PC-3 (cell line): ENCODE results near the gene POLL. TPM values are rescaled to one million over a fixed set of nuclear protein-coding genes. Genes with fewer than 3 reads are reported as not detected.

Source experiments
- ATAC-seq: fragments of 200-7000 bp; cut with Tn5 transposase; 2 replicates; pipeline ENCODE4 v1.9.1; 2020; ENCODE audit warnings: mild to moderate bottlenecking, moderate library complexity
- BruUV-seq: library from RNA; stranded (reverse); fragments of 400-500 nt; replicated peaks from 2 replicates; lab custom pipeline; 2021; lab: Mats Ljungman, UMichigan
- CTCF ChIA-PET: fragments of 300-600 bp; sonication (Branson Sonifier 250); formaldehyde crosslinking; loops from one replicate; lab custom pipeline; 2022; ENCODE audit warnings: antibody characterized with exemption; lab: Charles Lee
- POLR2A ChIA-PET: fragments of 300-600 bp; sonication (Branson Sonifier 250); formaldehyde crosslinking; loops from one replicate; lab custom pipeline; 2022; ENCODE audit warnings: antibody characterized with exemption; ENCODE audit not compliant: unreplicated experiment; lab: Charles Lee
- DNase-seq: peaks from one replicate; pipeline ENCODE4 v3.0.0-alpha.2; 2015
- H2AFZ ChIP-seq: fragments of 300-600 bp; sonication (generic); 2 replicates; pipeline ENCODE4 v1.6.0; 2016; ENCODE audit warnings: antibody characterized with exemption, low read length
- H3F3A ChIP-seq: fragments of 300-600 bp; sonication (generic); one replicate; pipeline ENCODE4 v1.6.0; 2017; ENCODE audit warnings: antibody characterized with exemption, low read length, control low read depth, mild to moderate bottlenecking; ENCODE audit not compliant: unreplicated experiment
- H3K27ac ChIP-seq: fragments of 300-600 bp; sonication (generic); 2 replicates; pipeline ENCODE4 v1.5.1; 2016; ENCODE audit warnings: mild to moderate bottlenecking, low read length
- H3K27me3 ChIP-seq: fragments of 300-600 bp; sonication (generic); 2 replicates; pipeline ENCODE4 v1.6.1; 2016; ENCODE audit warnings: low read length, mixed read lengths
- H3K36me3 ChIP-seq: fragments of 300-600 bp; sonication (generic); 2 replicates; pipeline ENCODE4 v1.6.1; 2016; ENCODE audit warnings: low read depth, mixed run types, low read length, mixed read lengths
- H3K4me1 ChIP-seq: fragments of 300-600 bp; sonication (generic); 2 replicates; pipeline ENCODE4 v1.5.1; 2016; ENCODE audit warnings: low read length; ENCODE audit not compliant: insufficient read depth
- H3K4me2 ChIP-seq: fragments of 300-600 bp; sonication (generic); 2 replicates; pipeline ENCODE4 v1.6.0; 2016; ENCODE audit warnings: low read length
- H3K4me3 ChIP-seq: fragments of 300-600 bp; sonication (generic); 2 replicates; pipeline ENCODE4 v1.5.1; 2016; ENCODE audit warnings: mild to moderate bottlenecking, low read length, mixed read lengths
- H3K79me2 ChIP-seq: fragments of 300-600 bp; sonication (generic); 2 replicates; pipeline ENCODE4 v1.6.1; 2017; ENCODE audit warnings: low read length, mixed read lengths
- H3K9ac ChIP-seq: fragments of 300-600 bp; sonication (generic); 2 replicates; pipeline ENCODE4 v1.6.0; 2016; ENCODE audit warnings: mild to moderate bottlenecking, low read length
- H3K9me2 ChIP-seq: fragments of 300-600 bp; sonication (generic); replicated peaks from 2 replicates; pipeline ENCODE4 v1.6.1; 2016; ENCODE audit warnings: mixed run types, low read length, mixed read lengths
- H3K9me3 ChIP-seq: fragments of 300-600 bp; sonication (generic); 2 replicates; pipeline ENCODE4 v1.6.1; 2016; ENCODE audit warnings: low read length, mixed read lengths
- H4K20me1 ChIP-seq: fragments of 300-600 bp; sonication (generic); 2 replicates; pipeline ENCODE4 v1.6.1; 2016; ENCODE audit warnings: low read length, mixed read lengths
- CTCF ChIP-seq: fragments of 300-600 bp; sonication (generic); conservative IDR thresholded peaks from 2 replicates; pipeline ENCODE4 v1.5.1; 2017; ENCODE audit warnings: antibody characterized with exemption, low read depth, mild to moderate bottlenecking, low read length
- EZH2 ChIP-seq: fragments of 300-600 bp; sonication (generic); IDR thresholded peaks from one replicate; pipeline ENCODE4 v1.6.1; 2017; ENCODE audit warnings: antibody characterized with exemption, mild to moderate bottlenecking, low read length; ENCODE audit not compliant: unreplicated experiment
- EZH2phosphoT487 ChIP-seq: fragments of 300-600 bp; sonication (generic); IDR thresholded peaks from 2 replicates; pipeline ENCODE4 v1.6.1; 2018; ENCODE audit warnings: mild to moderate bottlenecking, antibody characterized with exemption, low read length, borderline replicate concordance
- intact Hi-C: fragments of 100-400 bp; cut with micrococcal nuclease; formaldehyde crosslinking; loops from 2 replicates; pipeline ENCODE4 v1.9.0; 2023
- total RNA-seq: library from RNA; depleted of rRNA; stranded (reverse); fragments of >200 nt; gene quantifications from 2 replicates; pipeline ENCODE4 v1.2.3, GENCODE V29; 2014

The POLL gene
- total RNA-seq, 1 experiment from 2014 or later: 10.9 TPM

- H3K9ac ChIP-seq: no peak overlapping the region
- peaks cover 4% of the 10 kb centered on the region; the same call in 1 of the 2 replicates for H3K4me1 ChIP-seq
- CTCF ChIA-PET: no interaction called here
- intact Hi-C loops: loop anchor here (10.0 kb wide), 1 partner anchor 260 kb away; no protein-coding TSS in a partner anchor
- H3K79me2 ChIP-seq: no peaks in the 10 kb centered on the region
- no peak overlapping the region for H3K4me3 ChIP-seq
- TF ChIP-seq CTCF: no peak
- no peak for TF ChIP-seq EZH2
- no peak for TF ChIP-seq EZH2phosphoT487
- no peaks in the 10 kb centered on the region for H3K27me3 ChIP-seq
- H3K9me3 ChIP-seq: no peaks in the 10 kb centered on the region
- no TSS peak for BruUV-seq
- no peaks in the 10 kb centered on the region for H3F3A ChIP-seq
- POLR2A ChIA-PET: no interaction called here
- DNase-seq: no peak
- H3K9me2 ChIP-seq: no peaks in the 10 kb centered on the region
- no peak overlapping the region for H2AFZ ChIP-seq
- no peak overlapping the region for H3K27ac ChIP-seq
- H3K36me3 ChIP-seq: no peaks in the 10 kb centered on the region
- no peak overlapping the region for H3K4me2 ChIP-seq
- ATAC-seq: no peak
- no peaks in the 10 kb centered on the region for H4K20me1 ChIP-seq
Observed at GRCh38 chr10:101564490-101564991, 23.5 kb downstream of the POLL start.

- ChIA-PET CTCF (no interaction called here), POLR2A (no interaction called here)
- Histone ChIP-seq H3K9ac (no peak overlapping the region), H3K27ac (no peak overlapping the region), H3K4me1 (no peaks in the 10 kb centered on the region), H3F3A (no peaks in the 10 kb centered on the region), H3K9me2 (no peaks in the 10 kb centered on the region), H2AFZ (no peak overlapping the region), H3K4me3 (no peak overlapping the region), H3K36me3 (no peaks in the 10 kb centered on the region), H3K79me2 (no peaks in the 10 kb centered on the region), H3K9me3 (no peaks in the 10 kb centered on the region), H3K4me2 (no peak overlapping the region), H4K20me1 (no peaks in the 10 kb centered on the region), H3K27me3 (no peaks in the 10 kb centered on the region)
- intact Hi-C loops: loop anchor here (10.0 kb wide), 1 partner anchor 259 kb away; no protein-coding TSS in a partner anchor
- no TSS peak for BruUV-seq
- TF ChIP-seq CTCF: no peak
- TF ChIP-seq EZH2: no peak
- TF ChIP-seq EZH2phosphoT487: no peak
- no peak for ATAC-seq
- no peak for DNase-seq
Observed at GRCh38 chr10:101563497-101564040, 24.5 kb downstream of the POLL start.

GRCh38 chr10:101563007-101563406, 25.1 kb downstream of the POLL start:
- Histone ChIP-seq H3K4me1 (no peaks in the 10 kb centered on the region), H3K9me3 (no peaks in the 10 kb centered on the region), H3K36me3 (no peaks in the 10 kb centered on the region), H3K79me2 (no peaks in the 10 kb centered on the region), H4K20me1 (no peaks in the 10 kb centered on the region), H2AFZ (no peak overlapping the region), H3K27me3 (no peaks in the 10 kb centered on the region), H3K9me2 (no peaks in the 10 kb centered on the region), H3K4me3 (no peak overlapping the region), H3F3A (no peaks in the 10 kb centered on the region), H3K27ac (no peak overlapping the region), H3K9ac (no peak overlapping the region), H3K4me2 (no peak overlapping the region)
- POLR2A ChIA-PET: no interaction called here
- intact Hi-C loops: loop anchor here (10.0 kb wide), 1 partner anchor 258 kb away; no protein-coding TSS in a partner anchor
- DNase-seq: no peak
- CTCF ChIA-PET: no interaction called here
- no peak for TF ChIP-seq EZH2phosphoT487
- no peak for TF ChIP-seq CTCF
- no TSS peak for BruUV-seq
- ATAC-seq: no peak
